Stimulated activated CD4-positive, alpha-beta T cell treated with anti-CD3 and anti-CD28 coated beads, Interleukin-15, amount 100 ng/mL, for 48 hours (primary cell): ENCODE data around the gene FCHSD2.
A peak's percentile ranks its signal among the peaks of the same experiment; 100 is the strongest.
"Not testable (repeated sequence)": the region's sequence is repeated elsewhere in the genome, so short reads cannot be mapped to it uniquely, and the experiment has no call there.

Experiments
- DNase-seq, 2 donors: peaks; one replicate each; pipeline ENCODE4 v3.0.0-alpha.2; 2020; ENCODE audit warnings: low read depth in 2 of 2

The FCHSD2 gene

DNA sequence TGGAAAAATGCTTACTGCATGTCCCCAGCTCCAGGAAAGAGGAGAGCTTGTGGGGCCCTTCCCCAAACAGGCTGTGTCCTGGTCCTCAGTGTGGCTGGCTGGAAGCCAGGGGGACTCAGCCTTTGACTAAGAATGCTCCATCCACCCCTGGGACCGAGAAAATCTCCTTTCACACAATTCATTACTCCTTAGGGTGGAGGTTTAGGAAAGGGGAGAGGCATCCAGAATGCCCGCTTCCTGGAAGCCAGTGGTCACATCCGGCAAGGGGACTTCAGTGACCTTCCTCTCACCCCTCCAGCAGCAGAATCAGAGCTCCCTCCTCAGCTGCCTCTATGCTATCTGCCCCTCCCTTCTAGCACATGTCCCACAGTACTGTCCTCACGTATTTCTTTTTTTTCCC, 306.0 kb downstream of the FCHSD2 start:
- no peak for DNase-seq

GRCh38 chr11:72834905-72835304, 307.2 kb downstream of the FCHSD2 start:
- DNase-seq: no peak

- no peak for DNase-seq
Observed at GRCh38 chr11:72833811-72834493, 308.2 kb downstream of the FCHSD2 start.

DNA sequence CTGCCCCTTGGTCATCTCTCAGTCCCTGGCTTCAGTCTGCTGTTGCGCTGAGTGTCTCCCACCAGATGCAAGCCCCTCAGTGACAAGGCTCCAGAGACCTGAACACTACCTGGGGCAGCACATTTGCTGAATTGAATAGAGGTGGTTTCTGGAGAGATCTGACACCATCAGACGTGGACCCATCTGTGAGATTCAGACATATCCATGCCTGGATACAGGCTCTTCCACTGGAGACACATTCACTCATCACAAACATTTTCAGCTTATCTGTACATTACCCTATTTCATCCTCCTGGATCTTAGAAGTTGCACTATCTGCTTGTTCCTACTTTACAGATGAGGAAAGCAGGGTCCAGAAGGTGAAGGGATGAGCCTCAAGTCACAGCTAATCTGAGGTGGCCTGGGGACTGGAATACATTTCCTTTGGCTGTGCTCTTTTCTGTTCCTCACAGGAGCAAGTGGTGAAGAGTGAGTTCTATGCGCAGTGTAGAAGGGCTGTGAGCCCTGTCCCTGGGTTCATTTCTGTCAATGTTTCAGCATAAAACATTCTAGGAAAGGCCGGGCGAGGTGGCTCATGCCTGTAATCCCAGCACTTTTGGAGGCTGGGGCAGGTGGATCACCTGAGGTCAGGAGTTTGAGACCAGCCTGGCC, 308.9 kb downstream of the FCHSD2 start:
- DNase-seq: no peak

- no peak for DNase-seq
Observed at GRCh38 chr11:72832301-72833082, 309.6 kb downstream of the FCHSD2 start.

- DNase-seq: peak in 1 of 2 donors; percentile 43
Observed at GRCh38 chr11:72831521-72832300, 310.4 kb downstream of the FCHSD2 start.

GRCh38 chr11:72829884-72830533, 312.1 kb downstream of the FCHSD2 start:
- no peak for DNase-seq

DNA sequence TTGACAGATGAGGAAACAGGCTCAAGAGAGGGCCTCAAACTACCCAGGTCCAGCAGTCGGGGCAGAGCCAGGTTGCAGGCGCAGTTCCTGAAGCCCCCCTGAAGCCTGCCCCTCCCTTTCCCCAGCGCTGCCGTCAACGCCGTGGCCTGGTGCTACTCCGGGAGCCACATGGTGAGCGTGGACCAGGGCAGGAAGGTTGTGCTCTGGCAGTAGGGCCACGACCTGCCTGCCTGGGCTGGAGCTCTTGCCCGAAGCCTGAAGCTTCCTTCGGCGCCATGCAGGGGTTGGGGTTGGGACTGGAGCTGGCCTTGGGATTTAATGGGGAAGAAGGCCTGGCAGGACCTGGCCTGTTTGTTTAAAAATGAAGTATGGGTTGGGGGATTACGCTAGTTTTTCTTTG, 312.9 kb downstream of the FCHSD2 start:
- DNase-seq: no peak

DNA sequence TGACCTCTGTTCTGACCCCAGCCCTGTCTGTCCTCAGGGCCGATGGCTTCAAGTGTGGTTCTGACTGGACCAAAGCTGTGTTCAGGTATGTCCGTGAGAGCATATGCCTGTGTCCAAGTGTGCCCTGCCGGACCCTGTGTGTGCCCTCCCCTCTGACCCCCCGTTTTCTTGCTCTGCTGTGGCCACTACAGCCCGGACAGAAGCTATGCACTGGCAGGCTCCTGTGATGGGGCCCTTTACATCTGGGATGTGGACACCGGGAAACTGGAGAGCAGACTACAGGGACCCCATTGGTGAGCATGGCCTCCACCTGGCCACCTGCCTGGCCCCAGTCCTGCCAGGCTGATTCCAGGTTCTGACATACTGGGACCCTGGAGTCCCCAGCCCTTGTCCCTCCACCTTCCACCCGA, 313.4 kb downstream of the FCHSD2 start:
- DNase-seq: no peak

- no peak for DNase-seq
Observed at GRCh38 chr11:72828081-72828567, 314.0 kb downstream of the FCHSD2 start.

DNA sequence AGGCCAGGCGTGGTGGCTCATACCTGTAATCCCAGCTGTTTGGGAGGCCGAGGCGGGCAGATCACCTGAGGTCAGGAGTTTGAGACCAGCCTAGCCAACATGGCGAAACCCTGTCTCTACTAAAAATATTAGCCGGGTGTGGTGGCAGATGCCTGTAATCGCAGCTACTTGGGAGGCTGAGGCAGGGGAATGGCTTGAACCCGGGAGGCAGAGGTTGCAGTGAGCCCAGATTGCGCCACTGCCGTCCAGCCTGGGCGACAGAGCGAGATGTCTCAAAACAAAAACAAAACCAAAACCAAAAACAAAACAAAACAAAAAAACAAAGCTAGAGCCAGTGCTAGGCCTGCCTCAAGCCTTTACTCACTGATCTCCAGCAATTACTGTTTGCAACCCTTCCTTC, 314.5 kb downstream of the FCHSD2 start:
- DNase-seq: not testable (repeated sequence)

DNA sequence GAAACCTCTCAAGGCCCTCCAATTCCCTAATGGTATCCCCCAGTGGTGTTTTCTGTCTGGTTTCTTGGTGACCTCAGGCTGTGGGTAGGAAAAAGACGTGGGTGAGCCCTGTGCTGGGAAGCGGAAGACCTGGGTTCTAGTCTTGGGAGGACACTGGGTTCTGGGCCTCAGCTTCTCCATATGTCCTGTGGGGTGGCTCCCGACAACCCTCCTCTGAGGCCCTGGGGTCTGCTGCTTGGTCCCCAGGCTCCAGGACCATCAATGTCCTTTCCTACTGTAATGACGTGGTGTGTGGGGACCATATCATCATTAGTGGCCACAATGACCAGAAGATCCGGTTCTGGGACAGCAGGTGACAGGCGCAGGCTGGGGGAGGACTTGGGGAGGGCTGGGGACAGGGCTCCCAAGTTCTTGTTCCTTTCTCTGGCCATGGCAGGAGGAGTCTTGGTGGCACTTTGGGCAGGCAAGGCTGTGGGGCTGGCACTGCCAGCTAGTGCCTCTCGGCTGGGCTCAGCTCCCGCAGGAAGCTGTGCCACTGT, 315.1 kb downstream of the FCHSD2 start:
- DNase-seq: no peak

DNA sequence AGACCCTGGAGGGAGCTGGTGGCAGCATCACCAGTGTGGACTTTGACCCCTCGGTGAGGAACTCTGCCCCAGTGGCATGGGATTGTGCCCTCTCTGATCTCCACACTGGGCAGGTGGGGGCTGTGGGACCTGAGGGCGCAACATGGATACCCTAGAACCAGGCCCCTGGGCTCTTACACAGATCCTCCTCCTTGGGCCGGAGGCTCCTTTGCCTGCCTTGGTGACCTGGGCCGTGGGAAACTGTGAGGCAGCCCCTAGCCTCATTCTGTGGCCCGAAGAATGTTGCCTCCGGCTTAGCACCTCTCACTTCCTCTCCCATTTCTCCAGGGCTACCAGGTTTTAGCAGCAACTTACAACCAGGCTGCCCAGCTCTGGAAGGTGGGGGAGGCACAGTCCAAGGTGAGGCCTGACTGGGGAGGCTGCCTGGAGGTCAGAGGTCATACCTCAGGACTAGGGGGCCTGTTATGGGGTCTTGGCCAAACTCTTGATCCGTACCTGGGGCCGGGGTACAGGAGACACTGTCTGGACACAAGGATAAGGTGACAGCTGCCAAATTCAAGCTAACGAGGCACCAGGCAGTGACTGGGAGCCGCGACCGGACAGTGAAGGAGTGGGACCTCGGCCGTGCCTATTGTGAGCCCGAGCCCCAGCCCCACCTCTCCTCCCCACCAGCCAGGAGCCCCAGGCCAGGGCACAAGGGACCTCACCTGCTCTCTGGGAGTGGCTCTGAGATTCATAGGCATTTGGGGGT, 315.8 kb downstream of the FCHSD2 start:
- DNase-seq: no peak

DNA sequence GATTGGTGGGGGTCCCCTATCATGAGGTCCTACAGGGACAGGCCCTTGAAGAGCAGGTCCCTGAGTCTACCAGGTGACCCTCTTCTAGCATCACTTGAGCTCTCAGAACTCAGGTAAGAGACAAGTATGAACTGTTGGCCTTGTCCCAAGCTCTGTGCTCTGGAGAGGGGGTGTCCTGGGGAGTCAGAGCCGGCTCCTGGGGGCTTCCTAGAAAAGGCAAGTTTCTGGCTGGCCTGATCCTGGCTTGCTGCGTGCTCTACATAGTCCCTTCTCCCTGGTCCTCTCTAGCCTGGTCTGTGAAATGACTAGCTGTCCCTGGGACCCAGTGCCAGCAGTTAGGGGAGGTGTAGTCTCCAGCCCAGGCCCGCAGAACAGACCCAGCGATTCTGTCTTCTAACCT, 316.5 kb downstream of the FCHSD2 start:
- no peak for DNase-seq

DNA sequence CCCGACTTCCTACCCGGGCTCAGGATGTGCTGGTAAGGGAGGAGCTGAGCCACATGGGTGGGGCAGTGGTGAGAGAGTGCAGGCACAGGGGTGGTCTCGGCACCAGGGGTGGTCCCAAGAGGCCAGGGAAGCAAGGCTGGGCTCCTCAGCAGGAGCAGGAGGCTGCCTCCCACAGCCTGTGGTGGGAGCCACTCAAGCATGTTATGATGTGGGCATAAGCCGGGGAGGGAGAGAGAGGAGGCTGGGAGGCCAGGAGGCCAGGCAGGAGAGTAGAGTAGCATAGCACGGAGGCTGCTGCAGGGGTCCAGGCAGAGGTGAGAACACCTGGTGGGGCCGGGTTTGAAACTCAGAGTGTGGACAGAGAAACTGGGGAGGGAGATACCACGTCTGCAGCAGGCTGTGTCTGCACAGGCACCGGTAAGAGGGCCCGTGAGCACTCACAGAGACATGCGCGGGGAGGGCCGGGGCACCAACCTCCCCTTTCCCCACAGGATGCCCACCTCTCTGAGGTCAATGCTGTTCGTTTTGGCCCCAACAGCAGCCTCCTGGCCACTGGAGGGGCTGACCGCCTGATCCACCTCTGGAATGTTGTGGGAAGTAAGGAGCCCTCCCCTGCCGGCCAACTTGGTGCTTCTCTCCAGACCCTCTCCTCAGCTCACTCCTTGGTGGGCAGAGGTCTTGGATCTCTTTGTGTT, 317.2 kb downstream of the FCHSD2 start:
- DNase-seq: no peak

GRCh38 chr11:72824020-72824419, 318.1 kb downstream of the FCHSD2 start:
- no peak for DNase-seq

DNA sequence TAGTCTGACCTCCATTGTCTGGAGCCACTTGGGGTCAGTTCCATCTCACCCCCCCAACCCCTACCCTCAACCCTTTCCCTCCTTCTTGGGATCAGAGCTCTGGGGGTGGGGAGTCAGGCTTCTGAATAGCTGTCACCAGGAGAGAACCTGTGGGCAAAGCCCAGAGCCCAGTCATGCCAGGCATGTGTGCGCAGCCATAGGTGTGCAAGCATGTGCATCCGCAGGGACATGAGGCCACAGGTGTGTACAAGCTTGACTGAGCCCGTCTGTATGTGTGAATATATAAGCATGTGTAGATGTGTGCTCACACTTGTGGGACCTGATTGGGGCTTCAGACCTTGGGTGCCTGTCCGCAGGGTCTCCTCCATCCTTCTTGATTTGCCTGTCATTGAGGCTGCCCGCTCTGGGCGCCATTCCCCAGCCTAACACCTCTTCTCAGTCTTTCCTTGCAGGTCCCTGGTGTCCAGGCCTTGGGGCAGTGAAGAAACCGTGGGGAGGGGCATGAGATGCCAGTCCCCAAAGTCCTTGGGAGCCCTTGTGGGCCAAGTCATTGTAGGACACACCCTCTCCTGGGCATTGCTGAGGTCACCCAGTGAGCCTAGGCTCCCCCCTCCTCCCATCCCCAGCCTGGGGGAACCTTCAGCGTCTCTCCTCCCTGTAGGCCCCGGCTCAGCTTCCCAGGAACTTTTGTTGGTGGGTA, 318.9 kb downstream of the FCHSD2 start:
- no peak for DNase-seq

DNA sequence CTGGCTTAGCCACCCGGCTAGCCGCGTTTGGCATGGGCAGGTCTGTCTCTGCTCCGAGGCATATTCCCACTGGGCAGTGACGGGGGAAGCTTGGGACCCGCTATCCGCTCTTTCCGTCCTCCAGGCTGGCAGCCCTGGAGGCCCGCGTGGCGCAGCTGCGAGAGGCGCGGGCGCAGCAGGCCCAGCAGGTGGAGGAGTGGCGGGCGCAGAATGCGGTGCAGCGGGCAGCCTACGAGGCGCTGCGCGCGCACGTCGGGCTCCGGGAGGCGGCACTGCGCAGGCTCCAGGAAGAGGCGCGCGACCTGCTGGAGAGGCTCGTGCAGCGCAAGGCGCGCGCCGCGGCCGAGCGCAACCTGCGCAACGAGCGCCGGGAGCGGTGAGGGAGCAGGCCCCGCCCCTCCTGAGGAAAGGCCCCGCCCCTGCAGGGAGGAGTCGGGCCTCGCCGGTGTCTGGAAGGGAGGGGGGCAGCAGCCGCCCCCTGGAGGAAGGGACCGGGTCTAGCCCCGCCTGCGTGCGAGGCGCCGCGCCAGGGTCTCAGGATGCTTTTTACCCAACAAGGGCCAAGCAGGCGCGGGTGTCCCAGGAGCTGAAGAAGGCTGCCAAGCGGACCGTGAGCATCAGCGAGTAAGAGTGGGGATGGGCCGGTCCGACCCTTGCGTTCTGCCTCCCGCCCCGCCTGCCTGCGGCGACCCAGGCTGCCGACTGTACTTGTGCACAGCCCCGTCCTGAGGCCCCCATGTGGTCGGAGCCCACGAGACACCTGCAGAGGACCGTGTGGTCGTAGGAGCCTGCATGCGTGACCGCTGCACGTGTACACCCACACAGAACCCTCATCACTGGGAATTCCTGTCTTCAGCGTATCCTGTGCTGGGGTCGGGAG, 320.0 kb downstream of the FCHSD2 start:
- peak; percentile 48 to 84 for DNase-seq
